Thyroid gland (tissue), 4 donors: ENCODE measurements around the gene VSTM2B. TPM values are rescaled to one million over a fixed set of nuclear protein-coding genes. Genes with fewer than 3 reads are reported as not detected.
A peak's percentile ranks its signal among the peaks of the same experiment; 100 is the strongest.

Experiments used
- DNase-seq, 2 donors: peaks; one replicate each; pipeline ENCODE4 v3.0.0-alpha.2; 2019
- H3K27ac ChIP-seq, 3 donors: fragments of 200-600 bp; sonication (generic); 1 replicate in 2 of 3; 2 replicates in 1 of 3; pipeline ENCODE4 v1.5.1; 2016 to 2019; ENCODE audit warnings: mild to moderate bottlenecking in 1 of 3, moderate library complexity in 1 of 3
- H3K27me3 ChIP-seq: fragments of 200-600 bp; sonication (generic); one replicate; pipeline ENCODE4 v1.5.1; 2019
- H3K36me3 ChIP-seq, 2 donors: fragments of 200-600 bp; sonication (generic); one replicate each; pipeline ENCODE4 v1.5.1; 2016 to 2019
- H3K4me1 ChIP-seq, 2 donors: fragments of 200-600 bp; sonication (generic); one replicate each; pipeline ENCODE4 v1.5.1; 2017 to 2019
- H3K4me3 ChIP-seq, 3 donors: fragments of 200-600 bp; sonication (generic); replicated peaks in 1 of 3; 1 replicate in 2 of 3; 2 replicates in 1 of 3; pipeline ENCODE4 v1.5.1; 2016; ENCODE audit warnings: mild to moderate bottlenecking in 1 of 3
- H3K9me3 ChIP-seq: fragments of 200-600 bp; sonication (generic); one replicate; pipeline ENCODE4 v1.5.1; 2017
- POLR2A ChIP-seq, 2 donors: fragments of 450-650 bp; IDR thresholded peaks; one replicate each; pipeline ENCODE4 v1.6.1; 2017; ENCODE audit warnings: antibody characterized with exemption in 2 of 2, mild to moderate bottlenecking in 2 of 2, moderate library complexity in 1 of 2
- WGBS, 2 donors: methylation state at CpG; one replicate each; pipeline ENCODE4 v1.1.5; 2017; 5-methylcytosine and 5-hydroxymethylcytosine counted together
- intact Hi-C: fragments of 100-400 bp; cut with DNase I; formaldehyde crosslinking; loops from one replicate; pipeline ENCODE4 v1.15.1; 2023
- total RNA-seq, 4 donors: library from RNA; depleted of rRNA; stranded (reverse); fragments of >200 nt; gene quantifications; one replicate each; pipeline ENCODE4 v1.2.3, GENCODE V29; 2016
- TF ChIP-seq, protein P1 (sequence below), 6 experiments: fragments of 200-600 bp in 3 of 6; fragments of 450-650 bp in 3 of 6; sonication (generic) in 3 of 6; IDR thresholded peaks; one replicate each; pipeline ENCODE4 v1.5.1; 2016 to 2019; ENCODE audit warnings: antibody characterized with exemption in 6 of 6, mild to moderate bottlenecking in 2 of 6, inconsistent platforms in 1 of 6, moderate library complexity in 1 of 6

VSTM2B gene
- total RNA-seq, 4 donors from 2014 or later: not detected

DNA sequence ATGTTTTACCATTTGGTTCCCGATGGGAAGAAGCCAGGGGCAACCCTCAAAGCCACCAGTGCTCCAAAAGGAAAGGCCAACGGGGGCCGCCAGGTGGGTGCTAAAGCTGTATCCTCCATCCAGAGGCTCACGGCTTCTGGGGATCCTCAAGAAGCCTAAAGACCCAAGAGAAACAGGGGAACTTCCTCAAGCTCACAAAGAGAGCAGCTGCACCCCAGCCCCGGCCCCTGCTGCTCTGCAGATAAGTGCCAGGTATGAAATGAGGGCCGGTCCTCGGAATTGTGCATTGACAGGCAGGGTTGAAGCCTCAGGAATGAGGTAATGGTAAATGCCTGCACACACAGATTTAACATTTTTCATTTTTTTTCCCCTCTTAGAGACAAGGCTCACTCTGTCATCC lies 72.2 kb downstream of the VSTM2B start:
- intact Hi-C loops: no loop called here
- Histone ChIP-seq H3K4me1 (peaks cover 0 to 15% of the 10 kb centered on the region in 2 donors), H3K27me3 (no peaks in the 10 kb centered on the region), H3K27ac (no peak overlapping the region), H3K9me3 (no peaks in the 10 kb centered on the region), H3K4me3 (no peak overlapping the region), H3K36me3 (no peaks in the 10 kb centered on the region)
- DNase-seq: no peak
- TF ChIP-seq, protein P1, sequence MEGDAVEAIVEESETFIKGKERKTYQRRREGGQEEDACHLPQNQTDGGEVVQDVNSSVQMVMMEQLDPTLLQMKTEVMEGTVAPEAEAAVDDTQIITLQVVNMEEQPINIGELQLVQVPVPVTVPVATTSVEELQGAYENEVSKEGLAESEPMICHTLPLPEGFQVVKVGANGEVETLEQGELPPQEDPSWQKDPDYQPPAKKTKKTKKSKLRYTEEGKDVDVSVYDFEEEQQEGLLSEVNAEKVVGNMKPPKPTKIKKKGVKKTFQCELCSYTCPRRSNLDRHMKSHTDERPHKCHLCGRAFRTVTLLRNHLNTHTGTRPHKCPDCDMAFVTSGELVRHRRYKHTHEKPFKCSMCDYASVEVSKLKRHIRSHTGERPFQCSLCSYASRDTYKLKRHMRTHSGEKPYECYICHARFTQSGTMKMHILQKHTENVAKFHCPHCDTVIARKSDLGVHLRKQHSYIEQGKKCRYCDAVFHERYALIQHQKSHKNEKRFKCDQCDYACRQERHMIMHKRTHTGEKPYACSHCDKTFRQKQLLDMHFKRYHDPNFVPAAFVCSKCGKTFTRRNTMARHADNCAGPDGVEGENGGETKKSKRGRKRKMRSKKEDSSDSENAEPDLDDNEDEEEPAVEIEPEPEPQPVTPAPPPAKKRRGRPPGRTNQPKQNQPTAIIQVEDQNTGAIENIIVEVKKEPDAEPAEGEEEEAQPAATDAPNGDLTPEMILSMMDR (IDR thresholded peaks at IDR 0.05): no peak
- no peak for TF ChIP-seq POLR2A (IDR thresholded peaks at IDR 0.05)
- WGBS, 2 donors: 63 to 66% methylated on average over 7 of the region's 7 CpGs

DNA sequence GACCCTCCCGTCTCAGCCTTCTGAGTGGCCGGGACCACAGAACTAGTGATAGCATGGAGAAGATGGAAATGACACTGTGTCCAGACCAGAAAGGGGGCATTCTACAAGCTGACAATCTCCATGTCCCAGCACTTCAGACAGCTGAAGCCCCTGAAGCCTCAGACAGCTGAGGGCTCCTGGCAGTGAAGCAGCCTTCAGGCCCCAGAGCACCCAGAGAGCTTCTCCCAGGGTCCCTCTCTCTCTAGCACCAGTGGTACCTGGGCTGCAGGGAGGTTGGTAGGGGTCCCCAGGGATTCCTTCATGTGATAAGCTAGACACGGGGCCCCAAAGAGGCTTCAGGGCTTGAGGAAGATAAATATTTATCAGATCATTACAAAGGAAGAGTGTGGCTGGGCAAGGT lies 72.7 kb downstream of the VSTM2B start:
- Histone ChIP-seq H3K4me1 (peaks cover 0 to 15% of the 10 kb centered on the region in 2 donors), H3K36me3 (no peaks in the 10 kb centered on the region), H3K4me3 (no peak overlapping the region), H3K27ac (no peak overlapping the region), H3K9me3 (no peaks in the 10 kb centered on the region), H3K27me3 (no peaks in the 10 kb centered on the region)
- intact Hi-C loops: no loop called here
- DNase-seq: no peak
- no peak for TF ChIP-seq POLR2A (IDR thresholded peaks at IDR 0.05)
- TF ChIP-seq, protein P1 (IDR thresholded peaks at IDR 0.05): no peak
- 63 to 78% methylated on average over 3 of the region's 3 CpGs for WGBS, 2 donors

- 64 to 65% methylated on average over 5 of the region's 5 CpGs for WGBS, 2 donors
- DNase-seq: no peak
- no peak overlapping the region for H3K27ac ChIP-seq
- no peaks in the 10 kb centered on the region for H3K36me3 ChIP-seq
- no peaks in the 10 kb centered on the region for H3K9me3 ChIP-seq
- no peak overlapping the region for H3K4me3 ChIP-seq
- peaks cover 10 to 13% of the 10 kb centered on the region in 2 donors for H3K4me1 ChIP-seq
- no peaks in the 10 kb centered on the region for H3K27me3 ChIP-seq
- no peak for TF ChIP-seq POLR2A (IDR thresholded peaks at IDR 0.05)
- TF ChIP-seq, protein P1 (IDR thresholded peaks at IDR 0.05): no peak
- intact Hi-C loops: no loop called here
Observed at GRCh38 chr19:29603308-29603707, 77.5 kb downstream of the VSTM2B start.

GRCh38 chr19:29605653-29606419 lies 80.0 kb downstream of the VSTM2B start, which contains the start of gene POP4:
POP4 (plus strand) TSS chr19:29606283; CDS start chr19:29606319, 36 bp downstream.
- peak; percentile 71 to 96 for TF ChIP-seq POLR2A (IDR thresholded peaks at IDR 0.05)
- TF ChIP-seq, protein P1 (IDR thresholded peaks at IDR 0.05): no peak
- Histone ChIP-seq H3K27ac (peak within 1 kb of the TSS; percentile 77 to 94 (median 86)), H3K4me3 (peak within 1 kb of the TSS; percentile 44 to 75 (median 69)), H3K27me3 (no peaks in the 10 kb centered on the region), H3K36me3 (peaks cover 6 to 13% of the 10 kb centered on the region in 2 donors), H3K4me1 (peaks cover 10 to 13% of the 10 kb centered on the region in 2 donors), H3K9me3 (no peaks in the 10 kb centered on the region)
- intact Hi-C loops: no loop called here
- 0% methylated on average over 36 to 47 of the region's 47 CpGs for WGBS, 2 donors
- peak; percentile 96 to 97 for DNase-seq

GRCh38 chr19:29606420-29606747 lies 80.6 kb downstream of the VSTM2B start:
- intact Hi-C loops: no loop called here
- Histone ChIP-seq H3K36me3 (peaks cover 6 to 15% of the 10 kb centered on the region in 2 donors), H3K9me3 (no peaks in the 10 kb centered on the region), H3K4me3 (peak overlapping the region; percentile 44 to 75 (median 69)), H3K4me1 (peaks cover 10 to 13% of the 10 kb centered on the region in 2 donors), H3K27ac (peak overlapping the region; percentile 77 to 94 (median 86)), H3K27me3 (no peaks in the 10 kb centered on the region)
- 2 to 3% methylated on average over 4 to 12 of the region's 12 CpGs for WGBS, 2 donors
- DNase-seq: no peak
- TF ChIP-seq, protein P1 (IDR thresholded peaks at IDR 0.05): no peak
- TF ChIP-seq POLR2A (IDR thresholded peaks at IDR 0.05): no peak
